ENCODE measurements around the gene CLK2. TPM values are rescaled to one million over a fixed set of nuclear protein-coding genes. Genes with fewer than 3 reads are reported as not detected.
A peak's percentile ranks its signal among the peaks of the same experiment; 100 is the strongest.

Gene CLK2
- total RNA-seq, 1 donor from 2014 or later: 41.7 TPM

- H4K20me1 ChIP-seq (ENCODE audit: low read depth): peaks cover 59% of the 10 kb centered on the region
- Mint-ChIP-seq H3K4me1 (peaks cover 30% of the 10 kb centered on the region), H3K27ac (no peak overlapping the region), H3K4me3 (no peak overlapping the region), H3K9me3 (no peaks in the 10 kb centered on the region), H3K27me3 (ENCODE audit: insufficient read depth, low read depth) (peaks cover 3% of the 10 kb centered on the region), H3K36me3 (peaks cover 35% of the 10 kb centered on the region)
- TF ChIP-seq EZH2 (IDR thresholded peaks at IDR 0.05): no peak
- no peak overlapping the region for H3K9ac ChIP-seq
- H3F3A ChIP-seq (ENCODE audit: low read depth): peaks cover 74% of the 10 kb centered on the region
- no peaks in the 10 kb centered on the region for H3K27me3 ChIP-seq
- H3K4me2 ChIP-seq: no peak overlapping the region
- peaks cover 14% of the 10 kb centered on the region for H3K79me2 ChIP-seq (ENCODE audit: low read depth)
- no peaks in the 10 kb centered on the region for H3K36me3 ChIP-seq
- no peak overlapping the region for H3K27ac ChIP-seq
- no peaks in the 10 kb centered on the region for H3K9me3 ChIP-seq (ENCODE audit: low read depth)
- H3K4me3 ChIP-seq: no peak overlapping the region
- DNase-seq (ENCODE audit: low spot score): no peak
- peaks cover 19% of the 10 kb centered on the region for H3K4me1 ChIP-seq
- H2AFZ ChIP-seq (replicated peaks): no peak overlapping the region
Measured at GRCh38 chr1:155318082-155318481, 44.8 kb upstream of the CLK2 start.

- Mint-ChIP-seq H3K27me3 (ENCODE audit: insufficient read depth, low read depth) (peaks cover 6% of the 10 kb centered on the region), H3K36me3 (peaks cover 43% of the 10 kb centered on the region), H3K27ac (no peak overlapping the region), H3K4me3 (no peak overlapping the region), H3K4me1 (peaks cover 29% of the 10 kb centered on the region), H3K9me3 (no peaks in the 10 kb centered on the region)
- no peaks in the 10 kb centered on the region for H3K27me3 ChIP-seq
- no peaks in the 10 kb centered on the region for H3K9me3 ChIP-seq (ENCODE audit: low read depth)
- no peak overlapping the region for H3K9ac ChIP-seq
- no peak overlapping the region for H3K4me2 ChIP-seq
- no peak overlapping the region for H3K27ac ChIP-seq
- DNase-seq (ENCODE audit: low spot score): no peak
- peaks cover 13% of the 10 kb centered on the region for H3K4me1 ChIP-seq
- H4K20me1 ChIP-seq (ENCODE audit: low read depth): peaks cover 63% of the 10 kb centered on the region
- no peaks in the 10 kb centered on the region for H3K36me3 ChIP-seq
- no peak overlapping the region for H2AFZ ChIP-seq (replicated peaks)
- peaks cover 16% of the 10 kb centered on the region for H3K79me2 ChIP-seq (ENCODE audit: low read depth)
- H3K4me3 ChIP-seq: no peak overlapping the region
- peaks cover 63% of the 10 kb centered on the region for H3F3A ChIP-seq (ENCODE audit: low read depth)
- TF ChIP-seq CTCF (IDR thresholded peaks at IDR 0.05) (no peak), EZH2 (IDR thresholded peaks at IDR 0.05) (no peak), EZH2phosphoT487 (IDR thresholded peaks at IDR 0.05) (no peak)
Measured at GRCh38 chr1:155316922-155317321, 43.6 kb upstream of the CLK2 start.

- no peaks in the 10 kb centered on the region for H3K9me3 Mint-ChIP-seq
- Histone ChIP-seq H3K9me3 (ENCODE audit: low read depth) (no peaks in the 10 kb centered on the region), H3K27ac (no peak overlapping the region), H3K4me3 (no peak overlapping the region), H3K4me1 (peaks cover 14% of the 10 kb centered on the region), H3K27me3 (no peaks in the 10 kb centered on the region), H2AFZ (replicated peaks) (no peak overlapping the region), H3K9ac (no peak overlapping the region), H4K20me1 (ENCODE audit: low read depth) (peaks cover 57% of the 10 kb centered on the region), H3K36me3 (no peaks in the 10 kb centered on the region), H3K79me2 (ENCODE audit: low read depth) (peaks cover 43% of the 10 kb centered on the region), H3F3A (ENCODE audit: low read depth) (peaks cover 33% of the 10 kb centered on the region), H3K4me2 (no peak overlapping the region)
- peaks cover 5% of the 10 kb centered on the region for H3K27me3 Mint-ChIP-seq (ENCODE audit: insufficient read depth, low read depth)
- peaks cover 29% of the 10 kb centered on the region for H3K4me1 Mint-ChIP-seq
- no peak for DNase-seq (ENCODE audit: low spot score)
- peaks cover 39% of the 10 kb centered on the region for H3K36me3 Mint-ChIP-seq
- H3K27ac Mint-ChIP-seq: no peak overlapping the region
- peak overlapping the region; percentile 57 for H3K4me3 Mint-ChIP-seq
- TF ChIP-seq EZH2phosphoT487 (IDR thresholded peaks at IDR 0.05) (no peak), EZH2 (IDR thresholded peaks at IDR 0.05) (no peak), CTCF (IDR thresholded peaks at IDR 0.05) (no peak)
Measured at GRCh38 chr1:155313261-155313660, 40.0 kb upstream of the CLK2 start.

GRCh38 chr1:155309423-155310021, 36.2 kb upstream of the CLK2 start:
- Mint-ChIP-seq H3K36me3 (peaks cover 23% of the 10 kb centered on the region), H3K4me1 (peaks cover 52% of the 10 kb centered on the region), H3K4me3 (peak overlapping the region; percentile 99), H3K27me3 (ENCODE audit: insufficient read depth, low read depth) (peaks cover 12% of the 10 kb centered on the region), H3K9me3 (no peaks in the 10 kb centered on the region), H3K27ac (peak overlapping the region; percentile 98)
- Histone ChIP-seq H3K79me2 (ENCODE audit: low read depth) (peaks cover 43% of the 10 kb centered on the region), H3K4me2 (peak overlapping the region; percentile 93), H3K4me1 (peaks cover 14% of the 10 kb centered on the region), H2AFZ (replicated peaks) (no peak overlapping the region), H3K27ac (peak overlapping the region; percentile 78), H3K9ac (peak overlapping the region; percentile 93), H4K20me1 (ENCODE audit: low read depth) (peaks cover 43% of the 10 kb centered on the region), H3K4me3 (peak overlapping the region; percentile 87), H3K27me3 (no peaks in the 10 kb centered on the region), H3K9me3 (ENCODE audit: low read depth) (no peaks in the 10 kb centered on the region), H3K36me3 (no peaks in the 10 kb centered on the region), H3F3A (ENCODE audit: low read depth) (peaks cover 22% of the 10 kb centered on the region)
- peak; percentile 43 for DNase-seq (ENCODE audit: low spot score)
- TF ChIP-seq EZH2phosphoT487 (IDR thresholded peaks at IDR 0.05) (no peak), EZH2 (IDR thresholded peaks at IDR 0.05) (no peak), CTCF (IDR thresholded peaks at IDR 0.05) (no peak)

Data from neural progenitor cell (in vitro differentiated cells).